Ecto neural progenitor cell (in vitro differentiated cells): ENCODE results near the gene MB.
A peak's percentile ranks its signal among the peaks of the same experiment; 100 is the strongest.

ENCODE experiments used
- DNase-seq: peaks from one replicate; pipeline ENCODE4 v3.0.0-alpha.2; 2018; ENCODE audit warnings: low spot score

The MB gene

GRCh38 chr22:35593891-35594470 lies 23.1 kb downstream of the MB start:
- DNase-seq: no peak

GRCh38 chr22:35593071-35593890 lies 23.8 kb downstream of the MB start:
- no peak for DNase-seq

GRCh38 chr22:35592418-35592967 lies 24.6 kb downstream of the MB start:
- DNase-seq: no peak

DNA sequence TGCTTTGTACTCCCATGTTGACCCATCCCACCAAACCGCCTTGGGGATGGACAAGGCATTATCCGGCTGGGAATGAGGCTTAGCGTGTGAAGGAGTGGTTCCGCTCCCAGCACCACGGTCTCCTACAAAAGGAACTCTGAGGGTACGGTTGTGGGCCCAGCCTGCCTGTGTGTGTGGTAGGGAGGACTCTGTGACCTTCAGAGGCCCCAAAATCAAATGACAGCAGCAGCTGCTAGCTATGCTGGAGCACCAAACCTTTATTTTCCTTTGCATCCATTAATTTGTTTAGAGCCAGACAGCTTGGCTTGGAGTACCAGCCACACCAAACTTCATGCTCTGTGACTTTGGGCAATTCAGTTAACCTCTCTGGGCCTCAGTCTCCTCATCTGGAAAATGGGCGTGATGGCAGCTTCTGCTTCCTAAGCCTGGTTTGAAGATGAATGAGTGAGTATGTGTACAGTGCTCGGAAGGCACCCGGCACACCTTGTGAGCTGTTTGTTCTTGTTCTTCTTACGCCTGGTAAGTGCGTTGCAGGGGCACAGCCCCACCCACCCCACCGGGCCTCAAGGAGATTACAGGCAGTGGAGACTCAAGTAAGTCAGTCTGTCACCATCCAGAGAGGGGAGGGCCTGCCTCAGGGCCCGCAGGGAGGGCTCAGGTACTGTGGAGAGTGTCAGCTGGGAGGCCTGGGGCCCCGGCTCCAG lies 25.3 kb downstream of the MB start:
- no peak for DNase-seq

GRCh38 chr22:35590634-35591295 lies 26.4 kb downstream of the MB start:
- DNase-seq: no peak

- no peak for DNase-seq
Measured at GRCh38 chr22:35589756-35590093, 27.4 kb downstream of the MB start.

DNA sequence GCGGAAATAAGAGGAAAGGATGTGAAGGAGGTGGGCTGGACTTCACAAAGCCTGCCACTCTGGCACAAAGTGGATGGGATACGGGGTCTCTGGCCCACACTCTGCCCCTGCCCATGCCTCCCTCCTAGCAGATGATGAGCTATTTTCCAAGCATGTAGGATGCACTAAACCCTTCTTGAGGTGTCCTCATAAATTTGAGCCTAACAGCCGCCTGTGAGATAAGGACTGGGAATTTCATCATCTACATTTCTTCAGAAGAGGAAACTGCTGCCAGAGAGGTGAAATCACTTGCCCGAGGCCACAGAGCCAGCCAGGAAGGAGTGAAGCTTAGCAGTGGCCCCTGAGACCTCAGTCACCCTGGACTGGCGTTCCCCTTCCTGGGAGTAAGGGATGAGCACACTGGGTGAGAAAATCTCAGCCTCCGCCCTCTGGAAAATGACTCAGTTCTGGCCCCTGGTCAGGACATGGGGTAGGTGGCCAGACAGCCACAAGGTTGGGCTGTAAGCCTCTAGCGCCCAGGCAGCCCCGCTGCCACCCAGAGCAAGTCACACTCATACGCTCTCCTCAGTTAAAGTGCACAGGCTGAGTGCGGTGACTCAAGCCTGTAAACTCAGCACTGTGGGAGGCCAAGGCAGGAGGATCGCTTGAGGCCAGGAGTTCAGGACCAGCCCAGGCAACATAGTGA lies 27.9 kb downstream of the MB start:
- DNase-seq: no peak

DNA sequence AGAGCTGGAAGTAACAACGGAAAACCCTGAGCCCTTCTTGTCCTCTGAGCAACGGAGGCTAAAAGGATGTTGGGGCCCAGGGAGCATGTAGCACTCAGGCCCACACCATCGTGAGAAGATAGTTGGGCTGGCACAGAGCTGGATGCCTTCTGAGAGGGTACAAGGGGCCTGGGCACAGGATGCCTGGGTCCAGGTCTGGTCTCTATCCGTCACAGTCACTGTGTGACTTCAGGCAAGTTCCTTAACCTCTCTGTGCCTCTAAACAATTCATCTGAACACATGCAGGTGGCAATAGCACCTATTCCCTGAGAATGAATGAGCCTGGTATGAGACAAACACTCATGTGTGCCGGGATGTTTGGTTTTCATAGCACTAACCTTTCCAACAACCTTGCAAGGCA lies 29.2 kb downstream of the MB start:
- no peak for DNase-seq

DNA sequence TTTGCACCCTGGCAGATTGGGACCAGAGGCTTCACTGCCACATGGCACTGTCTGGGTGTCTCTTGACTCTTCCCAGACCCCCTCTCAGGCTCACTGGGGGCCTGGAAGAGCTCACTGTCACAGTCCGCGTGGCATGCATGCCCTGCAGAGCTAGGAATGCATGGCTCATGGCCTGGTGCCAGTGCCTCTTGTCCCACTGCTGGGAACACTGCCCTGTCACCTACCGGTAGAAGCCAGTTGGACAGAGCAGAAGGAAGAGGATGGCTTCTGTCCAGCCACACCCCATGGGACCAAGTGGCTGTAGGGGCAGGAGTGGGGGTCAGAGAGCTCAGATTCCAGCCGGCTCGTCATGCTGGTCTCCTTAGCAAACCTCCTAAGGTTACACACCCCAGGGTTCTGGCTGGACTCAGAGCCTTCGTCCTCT lies 29.7 kb downstream of the MB start:
- DNase-seq: no peak

DNA sequence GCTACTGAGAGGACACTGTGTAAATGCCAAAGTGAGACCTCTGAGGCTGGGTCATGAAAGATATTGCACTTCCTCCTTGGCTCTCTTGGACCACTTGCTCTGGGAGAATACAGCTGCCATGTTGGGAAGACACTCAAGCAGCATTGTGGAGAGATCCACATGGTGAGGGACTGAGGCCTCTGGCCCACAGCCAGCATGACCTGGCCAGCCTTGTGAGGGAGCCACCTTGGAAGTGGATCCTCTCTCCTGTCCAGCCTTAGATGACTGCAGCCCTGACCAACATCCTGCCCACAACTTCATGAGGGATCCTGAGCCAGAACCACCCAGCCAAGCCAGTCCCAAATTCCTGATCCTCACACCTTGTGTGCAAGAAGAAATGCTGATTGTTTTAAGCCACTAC lies 30.4 kb downstream of the MB start:
- DNase-seq: no peak

- peak; percentile 80 for DNase-seq
Measured at GRCh38 chr22:35582861-35583670, 34.1 kb downstream of the MB start.

GRCh38 chr22:35582218-35582860 lies 34.8 kb downstream of the MB start:
- DNase-seq: no peak

DNA sequence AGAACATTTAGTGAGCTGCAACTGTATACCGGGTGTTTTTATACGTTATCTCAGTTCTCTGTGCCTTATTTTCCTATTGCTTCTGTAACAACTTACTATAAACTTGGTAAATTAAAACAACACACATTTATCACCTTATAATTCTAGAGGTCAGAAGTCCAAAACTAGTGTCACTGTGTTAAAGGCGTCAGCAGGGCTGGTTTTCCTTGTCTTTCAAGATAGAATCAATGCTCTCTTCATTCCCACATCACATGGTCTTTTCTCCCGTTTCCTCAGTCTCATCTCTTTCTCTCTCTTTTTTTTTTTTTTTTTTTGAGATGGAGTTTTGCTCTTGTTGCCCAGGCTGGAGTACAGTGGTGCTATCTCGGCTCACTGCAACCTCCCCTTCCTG lies 36.1 kb downstream of the MB start:
- no peak for DNase-seq

DNA sequence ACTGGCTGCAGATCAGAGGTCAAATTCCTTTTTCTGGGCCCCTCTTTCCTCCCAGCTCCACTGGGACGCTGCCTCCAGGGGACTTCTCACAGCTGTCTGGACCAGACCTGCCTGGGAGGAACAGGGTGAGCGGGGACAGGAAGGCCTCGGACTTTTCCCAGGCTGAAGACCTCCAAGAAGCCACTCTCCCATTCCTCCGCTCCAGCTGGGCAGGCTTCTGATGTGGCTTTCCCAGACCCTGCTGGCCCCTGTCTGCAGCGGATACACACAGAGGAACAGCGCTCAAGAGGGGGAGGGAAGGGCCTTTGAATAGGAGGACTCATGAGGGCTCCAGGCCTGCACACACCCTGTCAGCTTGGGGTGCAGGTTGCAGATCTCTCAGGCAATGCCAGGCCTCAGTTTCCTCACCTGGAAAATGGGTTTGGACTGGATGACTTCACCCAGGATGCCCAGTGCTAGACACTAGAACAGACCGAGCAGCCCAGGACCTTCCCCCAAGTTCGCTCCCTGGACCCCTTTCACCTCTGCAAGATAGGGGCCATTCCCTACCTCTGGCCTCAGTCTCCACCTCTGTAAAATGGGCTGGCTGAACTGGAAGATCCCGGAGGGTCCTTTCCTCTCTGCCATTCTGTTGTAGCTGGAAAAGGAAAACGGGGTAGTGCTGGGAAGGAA lies 36.6 kb downstream of the MB start:
- DNase-seq: no peak

- no peak for DNase-seq
Measured at GRCh38 chr22:35578836-35579575, 38.1 kb downstream of the MB start.

DNA sequence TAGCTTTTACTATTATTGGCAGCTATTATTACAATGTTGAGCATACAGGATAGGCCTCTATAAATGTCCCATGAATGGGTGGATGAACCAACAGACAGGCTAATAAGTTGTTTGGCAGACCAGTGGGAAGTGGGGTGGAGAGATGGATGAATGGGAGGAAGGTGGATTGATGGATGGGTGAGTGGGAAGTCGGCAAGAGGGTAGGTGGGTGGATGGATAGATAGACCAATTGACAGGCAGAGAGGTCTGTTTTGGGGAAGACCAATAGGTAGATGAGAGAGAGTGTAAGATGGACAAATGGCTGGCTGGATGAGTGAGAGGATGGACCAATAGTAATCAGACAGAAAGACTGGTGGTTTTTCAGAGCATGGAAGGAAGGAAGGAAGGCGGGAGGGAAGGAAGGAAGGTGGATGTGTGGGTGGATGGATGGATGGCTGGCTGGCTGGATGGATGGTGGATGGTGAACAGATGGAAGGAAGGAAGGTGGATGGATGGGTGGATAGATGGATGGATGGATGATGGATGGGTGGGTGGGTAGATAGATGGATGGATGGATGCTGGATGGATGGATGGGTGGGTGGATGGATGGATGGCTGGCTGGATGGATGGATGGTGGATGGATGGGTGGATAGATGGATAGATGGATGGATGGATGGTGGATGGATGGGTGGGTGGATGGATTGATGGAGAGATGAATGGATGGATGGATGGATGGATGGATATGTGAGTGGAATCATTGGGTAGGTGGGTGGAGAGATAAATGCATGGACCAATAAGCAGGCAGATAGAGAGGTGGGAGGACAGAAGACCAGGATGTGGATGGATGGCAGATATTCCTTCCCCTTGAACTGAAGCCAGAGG lies 39.1 kb downstream of the MB start:
- no peak for DNase-seq

DNA sequence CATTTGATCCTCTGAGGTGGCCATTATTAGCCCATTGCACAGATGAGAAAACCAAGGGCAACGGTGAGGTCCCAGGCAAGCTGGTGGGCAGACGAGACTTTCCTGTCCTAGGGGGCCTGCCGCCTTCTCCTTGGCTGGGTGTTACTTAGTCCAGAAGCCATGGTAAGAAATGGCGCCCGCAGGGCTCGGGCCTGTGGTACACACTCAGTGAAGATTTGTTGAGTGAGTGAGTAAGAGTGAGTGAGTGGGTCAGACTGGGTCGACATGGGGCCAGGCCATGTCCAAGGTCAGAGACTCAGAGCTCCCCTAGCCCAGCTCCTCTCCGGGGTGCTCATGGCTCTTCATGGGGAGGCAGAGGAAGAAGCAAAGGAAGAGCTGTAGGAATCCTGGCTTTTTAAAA lies 40.5 kb downstream of the MB start:
- no peak for DNase-seq

- no peak for DNase-seq
Measured at GRCh38 chr22:35575116-35575748, 41.9 kb downstream of the MB start.
